ENCODE results near the gene FGF1.

- TF ChIP-seq EZH2 (IDR thresholded peaks at IDR 0.05; ENCODE audit: borderline replicate concordance, low read length) (no peak), CTCF (IDR thresholded peaks at IDR 0.05; ENCODE audit: low read length) (no peak)
Measured at GRCh38 chr5:142549834-142550233, 136.1 kb downstream of the FGF1 start.
